ENCODE results near the gene PLA2G2A. TPM values are rescaled to one million over a fixed set of nuclear protein-coding genes. Genes with fewer than 3 reads are reported as not detected.

PLA2G2A gene
- total RNA-seq, 1 donor from 2014 or later = not detected

DNA sequence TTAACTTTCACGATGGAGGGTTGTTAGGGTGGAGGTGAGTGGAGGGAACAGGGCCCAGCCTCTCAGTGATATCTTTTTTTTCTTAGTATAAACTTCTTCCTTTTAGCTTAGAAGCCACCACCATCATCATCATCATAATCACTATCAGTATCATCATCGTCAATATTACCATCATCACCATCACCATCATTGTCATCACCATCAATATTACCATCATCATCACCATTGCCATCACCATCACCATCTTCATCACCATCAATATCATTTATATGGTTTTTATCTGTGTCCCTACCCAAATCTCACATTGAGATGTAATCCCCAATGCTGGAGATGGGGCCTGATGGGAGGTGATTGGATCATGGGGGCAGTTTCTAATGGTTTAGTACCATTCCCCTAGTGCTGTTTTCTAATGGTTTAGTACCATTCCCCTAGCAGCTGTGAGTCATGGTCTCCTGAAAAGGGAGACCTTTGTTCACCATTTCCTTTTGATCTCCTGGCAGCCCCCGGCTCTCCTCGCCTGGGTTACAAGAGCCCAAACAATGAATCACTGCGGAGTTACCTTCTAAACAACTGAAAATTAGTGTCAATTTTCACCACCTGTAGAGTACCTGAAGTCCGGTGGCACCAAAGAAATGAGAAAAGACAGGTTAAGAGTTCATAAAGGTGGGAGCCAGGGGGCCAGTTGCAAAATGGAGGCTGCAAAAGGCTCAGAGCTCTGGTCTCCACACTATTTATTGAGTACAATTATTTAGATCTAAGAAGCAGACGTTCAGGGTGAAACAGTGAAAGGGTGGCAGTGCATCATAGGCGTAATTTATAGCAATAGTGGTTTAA lies 52.9 kb downstream of the PLA2G2A start:
- DNase-seq = no peak

Other genes with a start within 250 kb of the PLA2G2A start
- 0.31 TPM for gene TMCO4, start 179.7 kb downstream of the PLA2G2A start, total RNA-seq
- not detected for gene RNF186, start 164.3 kb downstream of the PLA2G2A start, total RNA-seq
- 14.2 TPM for gene OTUD3, start 97.2 kb downstream of the PLA2G2A start, total RNA-seq
- gene PLA2G2E, start 56.0 kb downstream of the PLA2G2A start, total RNA-seq = not detected
- gene PLA2G5, start 90.6 kb upstream of the PLA2G2A start, total RNA-seq = 0.16 TPM
- not detected for gene PLA2G2D, start 139.9 kb upstream of the PLA2G2A start, total RNA-seq
- gene PLA2G2F, start 159.7 kb upstream of the PLA2G2A start, total RNA-seq = not detected
- gene UBXN10, start 206.5 kb upstream of the PLA2G2A start, total RNA-seq = 1.6 TPM
- gene PLA2G2C, start 206.9 kb upstream of the PLA2G2A start, total RNA-seq = not detected

Data from occipital lobe (tissue), 2 donors.